Spleen (tissue), 13 donors: ENCODE data around the gene LGI2. TPM values are rescaled to one million over a fixed set of nuclear protein-coding genes. Genes with fewer than 3 reads are reported as not detected.

Source experiments
- DNase-seq: peaks from one replicate; pipeline ENCODE4 v3.0.0-alpha.2; 2020
- H3K27ac ChIP-seq, 8 donors: fragments of 200-600 bp; sonication (generic) in 7 of 8; 1 replicate in 4 of 8; 2 replicates in 4 of 8; pipeline versions ENCODE4 v1.5.0 to v1.8.0; 2016 to 2021; ENCODE audit warnings: inconsistent platforms in 4 of 8, mild to moderate bottlenecking in 4 of 8, moderate library complexity in 1 of 8
- H3K27me3 ChIP-seq, 7 donors: fragments of 200-600 bp; sonication (generic) in 6 of 7; replicated peaks in 1 of 7; 1 replicate in 4 of 7; 2 replicates in 3 of 7; pipeline versions ENCODE4 v1.5.0 to v1.8.0; 2016 to 2021; ENCODE audit warnings: inconsistent platforms in 3 of 7, mild to moderate bottlenecking in 1 of 7
- H3K36me3 ChIP-seq, 6 donors: fragments of 200-600 bp; sonication (generic) in 5 of 6; 1 replicate in 4 of 6; 2 replicates in 2 of 6; pipeline versions ENCODE4 v1.5.0 to v1.8.0; 2016 to 2021; ENCODE audit warnings: inconsistent platforms in 2 of 6
- H3K4me1 ChIP-seq, 6 donors: fragments of 200-600 bp; sonication (generic) in 5 of 6; 1 replicate in 3 of 6; 2 replicates in 3 of 6; pipeline versions ENCODE4 v1.5.0 to v1.8.0; 2016 to 2021; ENCODE audit warnings: inconsistent platforms in 3 of 6
- H3K4me3 ChIP-seq, 8 donors: fragments of 200-600 bp; sonication (generic) in 7 of 8; 1 replicate in 4 of 8; 2 replicates in 4 of 8; pipeline versions ENCODE4 v1.5.0 to v1.8.0; 2016 to 2021; ENCODE audit warnings: inconsistent platforms in 4 of 8, mild to moderate bottlenecking in 4 of 8, moderate library complexity in 2 of 8
- H3K9me3 ChIP-seq, 8 donors: fragments of 200-600 bp; sonication (generic) in 7 of 8; 1 replicate in 4 of 8; 2 replicates in 4 of 8; pipeline versions ENCODE4 v1.5.0 to v1.8.0; 2016 to 2021; ENCODE audit warnings: inconsistent platforms in 4 of 8
- POLR2A ChIP-seq, 3 donors: fragments of 450-650 bp; IDR thresholded peaks; one replicate each; pipeline ENCODE4 v1.5.1; 2017; ENCODE audit warnings: antibody characterized with exemption in 3 of 3, mild to moderate bottlenecking in 1 of 3
- POLR2AphosphoS5 ChIP-seq, 3 donors: sonication (generic); formaldehyde crosslinking; IDR thresholded peaks; one replicate each; pipeline ENCODE4 v1.5.1; 2017; ENCODE audit warnings: antibody characterized with exemption in 3 of 3
- WGBS, 5 donors: extraction: QIAGEN DNeasy Blood & Tissue Kit in 3 of 5; methylation state at CpG; one replicate each; pipeline versions ENCODE4 v1.1.5 to v1.1.7; 2013 to 2018; 5-methylcytosine and 5-hydroxymethylcytosine counted together
- intact Hi-C: fragments of 100-400 bp; cut with DNase I; formaldehyde crosslinking; loops from one replicate; pipeline ENCODE4 v1.15.0; 2023; ENCODE audit warnings: low total_unique reads
- long read RNA-seq, 2 donors: transcript quantifications; one replicate each; lab custom pipeline, GENCODE V29; 2026
- polyA plus RNA-seq, 3 donors: library from polyadenylated mRNA; stranded (reverse); fragments of 200-250 nt; gene quantifications; one replicate each; pipeline ENCODE4 v1.2.1, GENCODE V29; 2013
- total RNA-seq, 7 donors: library from RNA; depleted of rRNA in 3 of 7; stranded (reverse); fragments of >200 nt in 3 of 7; fragmentation: NEBNext Ultra II Directional in 4 of 7; extraction: Animal tissue kit (Norgen Biotek cat#: 25700) in 4 of 7; gene quantifications; one replicate each; pipeline versions ENCODE4 v1.1.0 to v1.2.1, GENCODE V29; 2016 to 2021
- TF ChIP-seq, protein P1 (sequence below), 11 experiments: fragments of 200-600 bp in 7 of 11; fragments of 450-650 bp in 4 of 11; sonication (generic) in 4 of 11; IDR thresholded peaks in 8 of 11; conservative IDR thresholded peaks in 3 of 11; 1 replicate in 7 of 11; 2 replicates in 4 of 11; pipeline versions ENCODE4 v1.4.0 to v1.8.0; 2016 to 2021; ENCODE audit warnings: antibody characterized with exemption in 11 of 11, inconsistent platforms in 4 of 11, mild to moderate bottlenecking in 1 of 11
- donor health status: healthy with polysubstance abuse.
- donor health status: DM: no; HTN: no; CAD: no; lungs with moderate emphysema.
- donor health status: DM: no; HTN: no; CAD: no.
- donor health status: Bipolar disorder and iron deficiency.
- donor health status: healthy.
- donor health status: DM: no; HTN: no; CAD: no.
- donor health status: DM: yes; HTN: yes; CAD: no.

LGI2 gene, protein sequence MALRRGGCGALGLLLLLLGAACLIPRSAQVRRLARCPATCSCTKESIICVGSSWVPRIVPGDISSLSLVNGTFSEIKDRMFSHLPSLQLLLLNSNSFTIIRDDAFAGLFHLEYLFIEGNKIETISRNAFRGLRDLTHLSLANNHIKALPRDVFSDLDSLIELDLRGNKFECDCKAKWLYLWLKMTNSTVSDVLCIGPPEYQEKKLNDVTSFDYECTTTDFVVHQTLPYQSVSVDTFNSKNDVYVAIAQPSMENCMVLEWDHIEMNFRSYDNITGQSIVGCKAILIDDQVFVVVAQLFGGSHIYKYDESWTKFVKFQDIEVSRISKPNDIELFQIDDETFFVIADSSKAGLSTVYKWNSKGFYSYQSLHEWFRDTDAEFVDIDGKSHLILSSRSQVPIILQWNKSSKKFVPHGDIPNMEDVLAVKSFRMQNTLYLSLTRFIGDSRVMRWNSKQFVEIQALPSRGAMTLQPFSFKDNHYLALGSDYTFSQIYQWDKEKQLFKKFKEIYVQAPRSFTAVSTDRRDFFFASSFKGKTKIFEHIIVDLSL
- total RNA-seq = 1 to 10 TPM in 2 of 7 donors, under 1 TPM in 5; 0.17 to 2.7 (median 0.51) TPM
- 1 to 10 TPM in 2 of 3 donors, under 1 TPM in 1; 0.83 to 1.4 (median 1.2) TPM for polyA plus RNA-seq
- long read RNA-seq, donor 1, full-length matches to known transcripts = 1 of 1 reads
- long read RNA-seq, donor 1, partial matches to known transcripts = 0 of 1 reads
- long read RNA-seq, donor 1, other reads (novel, unspliced or antisense) = 0 of 1 reads
- long read RNA-seq, donor 2, full-length matches to known transcripts = 1 of 1 reads
- long read RNA-seq, donor 2, partial matches to known transcripts = 0 of 1 reads
- long read RNA-seq, donor 2, other reads (novel, unspliced or antisense) = 0 of 1 reads

DNA sequence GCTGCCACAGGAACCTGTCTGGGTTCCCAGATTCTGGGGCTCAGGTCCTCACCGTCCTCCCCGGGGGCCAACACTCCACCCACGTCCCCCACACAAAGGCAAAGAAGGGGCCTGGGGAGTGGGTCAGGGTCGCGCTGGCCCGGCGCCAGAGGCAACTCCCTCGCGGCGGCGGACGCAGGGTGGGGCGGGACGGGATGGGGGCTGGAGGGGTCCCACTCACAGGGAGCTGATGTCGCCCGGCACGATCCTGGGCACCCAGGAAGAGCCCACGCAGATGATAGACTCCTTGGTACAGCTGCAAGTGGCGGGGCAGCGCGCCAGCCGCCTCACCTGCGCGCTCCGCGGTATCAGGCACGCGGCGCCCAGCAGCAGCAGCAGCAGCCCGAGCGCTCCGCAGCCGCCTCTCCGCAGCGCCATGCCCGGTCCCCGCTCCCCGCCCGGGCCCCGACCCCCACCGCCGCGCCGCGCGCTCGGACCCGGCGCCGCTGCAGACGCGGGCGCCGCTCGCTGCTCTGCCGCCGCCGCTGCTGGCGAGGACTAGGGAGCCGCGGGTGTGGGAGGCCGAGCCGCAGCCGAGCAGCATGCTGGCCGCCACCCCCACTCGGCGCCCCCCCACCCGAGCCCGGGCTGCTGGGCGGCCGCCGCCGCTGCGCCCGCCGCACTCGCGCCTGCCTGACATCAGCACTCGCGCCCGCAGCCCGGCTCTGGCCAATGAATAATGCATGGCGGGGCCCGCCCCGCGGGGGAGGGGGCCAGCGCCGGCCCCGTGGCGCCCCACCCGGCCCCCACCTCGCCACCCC lies at the start of gene LGI2:
Gene LGI2, minus strand, starts transcription at position 670 of the 800 bp plus-strand sequence. Its CDS starts 253 bp downstream, at position 417.
- intact Hi-C loops = no loop called here
- peaks cover 0 to 5% (median 0%) of the 10 kb centered on the region in 8 donors for H3K9me3 ChIP-seq
- 1 to 4% (median 3%) methylated on average over 23 to 92 of the region's 92 CpGs for WGBS, 5 donors
- H3K4me3 ChIP-seq = peak within 1 kb of the TSS in 6 of 8 donors; percentile 10 to 66 (median 30)
- H3K27me3 ChIP-seq = peaks cover 0 to 73% (median 48%) of the 10 kb centered on the region in 7 donors
- TF ChIP-seq POLR2AphosphoS5 (IDR thresholded peaks at IDR 0.05) (no peak), POLR2A (IDR thresholded peaks at IDR 0.05) (no peak)
- TF ChIP-seq, protein P1, sequence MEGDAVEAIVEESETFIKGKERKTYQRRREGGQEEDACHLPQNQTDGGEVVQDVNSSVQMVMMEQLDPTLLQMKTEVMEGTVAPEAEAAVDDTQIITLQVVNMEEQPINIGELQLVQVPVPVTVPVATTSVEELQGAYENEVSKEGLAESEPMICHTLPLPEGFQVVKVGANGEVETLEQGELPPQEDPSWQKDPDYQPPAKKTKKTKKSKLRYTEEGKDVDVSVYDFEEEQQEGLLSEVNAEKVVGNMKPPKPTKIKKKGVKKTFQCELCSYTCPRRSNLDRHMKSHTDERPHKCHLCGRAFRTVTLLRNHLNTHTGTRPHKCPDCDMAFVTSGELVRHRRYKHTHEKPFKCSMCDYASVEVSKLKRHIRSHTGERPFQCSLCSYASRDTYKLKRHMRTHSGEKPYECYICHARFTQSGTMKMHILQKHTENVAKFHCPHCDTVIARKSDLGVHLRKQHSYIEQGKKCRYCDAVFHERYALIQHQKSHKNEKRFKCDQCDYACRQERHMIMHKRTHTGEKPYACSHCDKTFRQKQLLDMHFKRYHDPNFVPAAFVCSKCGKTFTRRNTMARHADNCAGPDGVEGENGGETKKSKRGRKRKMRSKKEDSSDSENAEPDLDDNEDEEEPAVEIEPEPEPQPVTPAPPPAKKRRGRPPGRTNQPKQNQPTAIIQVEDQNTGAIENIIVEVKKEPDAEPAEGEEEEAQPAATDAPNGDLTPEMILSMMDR (IDR thresholded peaks at IDR 0.05 in 8 of 11, conservative IDR thresholded peaks at IDR 0.05 in 3 of 11) = no peak
- H3K4me1 ChIP-seq = peaks cover 0 to 17% (median 10%) of the 10 kb centered on the region in 6 donors
- H3K36me3 ChIP-seq = no peaks in the 10 kb centered on the region
- no peak for DNase-seq
- H3K27ac ChIP-seq = no peak within 1 kb of the TSS

DNA sequence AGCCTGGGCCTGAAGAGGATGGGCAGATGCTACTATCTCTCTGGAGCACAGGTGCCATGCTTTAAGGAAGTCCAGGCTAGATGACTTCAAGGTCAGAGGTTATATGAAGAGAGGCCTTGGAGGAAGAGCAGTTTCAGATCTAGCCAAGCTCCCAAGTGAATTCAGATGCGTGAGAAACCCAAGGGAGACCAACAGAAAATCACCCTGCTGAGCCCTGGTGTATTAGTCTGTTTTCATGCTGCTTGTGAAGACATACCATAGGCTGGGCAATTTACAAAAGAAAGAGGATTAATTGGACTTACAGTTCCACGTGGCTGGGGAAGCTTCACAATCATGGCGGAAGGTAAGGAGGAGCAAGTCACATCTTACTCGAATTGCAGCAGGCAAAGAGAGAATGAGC lies 47.8 kb upstream of the LGI2 start:
- no peaks in the 10 kb centered on the region for H3K4me1 ChIP-seq
- H3K27ac ChIP-seq = no peak overlapping the region
- no peak for DNase-seq
- 78 to 87% (median 79%) methylated on average over 4 of the region's 4 CpGs for WGBS, 5 donors
- H3K9me3 ChIP-seq = no peaks in the 10 kb centered on the region
- H3K27me3 ChIP-seq = peaks cover 0 to 8% (median 0%) of the 10 kb centered on the region in 7 donors
- H3K4me3 ChIP-seq = no peak overlapping the region
- TF ChIP-seq, protein P1 (IDR thresholded peaks at IDR 0.05 in 8 of 11, conservative IDR thresholded peaks at IDR 0.05 in 3 of 11) = no peak
- TF ChIP-seq POLR2A (IDR thresholded peaks at IDR 0.05) (no peak), POLR2AphosphoS5 (IDR thresholded peaks at IDR 0.05) (no peak)
- no peaks in the 10 kb centered on the region for H3K36me3 ChIP-seq
- intact Hi-C loops = no loop called here

DNA sequence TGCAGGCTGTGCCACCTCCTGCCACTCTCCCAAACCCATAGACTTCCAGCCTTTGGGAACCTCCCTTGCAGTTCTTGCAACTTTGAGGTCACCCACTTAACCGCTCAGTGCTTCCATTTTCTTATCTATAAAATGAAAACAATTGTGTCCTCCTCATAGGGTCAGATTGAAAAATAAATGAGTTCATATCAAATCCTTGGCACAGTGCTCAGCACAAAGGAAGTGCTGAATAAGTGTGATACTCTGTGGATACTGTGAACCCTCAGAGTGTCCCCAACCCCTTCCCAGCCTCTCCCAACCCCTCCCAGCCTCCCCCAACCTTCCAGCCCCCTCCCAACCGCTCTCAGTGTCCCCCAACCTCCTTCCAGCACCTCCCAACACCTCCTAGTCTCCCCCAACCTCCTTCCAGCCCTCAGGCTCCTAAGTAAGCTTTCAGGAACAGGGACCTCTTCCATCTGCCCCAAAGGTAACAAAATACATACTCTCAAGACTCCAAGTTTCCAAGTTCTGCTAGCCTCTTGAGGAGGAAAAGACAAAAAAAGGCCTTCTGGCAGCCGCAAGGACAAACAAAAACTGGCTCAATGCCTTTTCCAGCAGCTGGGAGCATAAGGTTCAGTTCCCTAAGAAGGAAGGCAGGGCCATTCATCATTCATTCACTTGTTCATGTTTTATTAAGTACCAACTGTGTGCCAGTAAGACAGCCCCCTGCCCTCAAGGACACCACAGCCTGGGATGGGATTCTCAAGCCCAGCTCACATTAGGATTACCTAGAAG lies 46.1 kb upstream of the LGI2 start:
- DNase-seq = peak; percentile 13
- intact Hi-C loops = no loop called here
- no peak for TF ChIP-seq POLR2A (IDR thresholded peaks at IDR 0.05)
- TF ChIP-seq POLR2AphosphoS5 (IDR thresholded peaks at IDR 0.05) = no peak
- TF ChIP-seq, protein P1 (IDR thresholded peaks at IDR 0.05 in 8 of 11, conservative IDR thresholded peaks at IDR 0.05 in 3 of 11) = no peak
- no peak overlapping the region for H3K4me3 ChIP-seq
- H3K36me3 ChIP-seq = no peaks in the 10 kb centered on the region
- no peak overlapping the region for H3K27ac ChIP-seq
- H3K27me3 ChIP-seq = peaks cover 0 to 5% (median 0%) of the 10 kb centered on the region in 7 donors
- no peaks in the 10 kb centered on the region for H3K9me3 ChIP-seq
- 60 to 74% (median 63%) methylated on average over 2 to 3 of the region's 3 CpGs for WGBS, 5 donors
- H3K4me1 ChIP-seq = no peaks in the 10 kb centered on the region
